Effector memory CD4-positive, alpha-beta T cell (primary cell): Measurements from ENCODE around the gene IL1RAPL1.

Experiments used
- DNase-seq, 3 donors: peaks; one replicate each; pipeline ENCODE4 v3.0.0-alpha.2; 2020
- H3K27ac ChIP-seq: 2 replicates; pipeline ENCODE4 v1.7.0; 2013; ENCODE audit warnings: mild to moderate bottlenecking, low read length, moderate library complexity; ENCODE audit not compliant: insufficient read depth, poor library complexity, severe bottlenecking
- H3K27me3 ChIP-seq: replicated peaks from 2 replicates; pipeline ENCODE4 v1.7.0; 2013; ENCODE audit warnings: mild to moderate bottlenecking, low read length; ENCODE audit not compliant: insufficient read depth, control insufficient read depth, poor library complexity, severe bottlenecking
- H3K36me3 ChIP-seq: 2 replicates; pipeline ENCODE4 v1.7.0; 2013; ENCODE audit warnings: mild to moderate bottlenecking, low read length, moderate library complexity; ENCODE audit not compliant: control insufficient read depth, insufficient read depth
- H3K4me1 ChIP-seq: 2 replicates; pipeline ENCODE4 v1.7.0; 2013; ENCODE audit warnings: low read length, mild to moderate bottlenecking; ENCODE audit not compliant: control insufficient read depth, insufficient read depth, poor library complexity, severe bottlenecking
- H3K4me3 ChIP-seq: 2 replicates; pipeline ENCODE4 v1.7.0; 2013; ENCODE audit warnings: low read length, low read depth, mild to moderate bottlenecking; ENCODE audit not compliant: insufficient read depth, poor library complexity, severe bottlenecking
- H3K9me3 ChIP-seq: 2 replicates; pipeline ENCODE4 v1.7.0; 2013; ENCODE audit warnings: mild to moderate bottlenecking, low read length, moderate library complexity; ENCODE audit not compliant: control insufficient read depth

The IL1RAPL1 gene

DNA sequence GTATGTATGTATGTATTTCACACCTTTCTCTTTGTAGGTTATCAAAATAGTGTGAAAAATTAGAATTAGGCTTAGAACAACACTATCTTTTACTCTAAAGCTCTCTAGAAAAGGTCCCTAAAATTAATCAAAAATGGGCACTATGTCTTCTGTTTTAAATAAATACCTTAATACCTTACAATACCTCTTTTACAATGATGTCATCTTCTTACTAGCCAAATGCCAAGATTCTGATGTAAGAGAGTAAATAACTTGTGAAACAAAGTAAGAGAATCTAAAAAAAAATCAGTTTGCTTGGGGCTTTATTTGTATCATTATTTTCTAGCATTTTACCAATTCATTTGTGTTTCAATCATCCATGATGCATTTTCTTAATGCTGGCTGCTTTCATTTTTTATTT lies 1225.9 kb downstream of the IL1RAPL1 start:
- Histone ChIP-seq H3K36me3 (no peaks in the 10 kb centered on the region), H3K27me3 (no peaks in the 10 kb centered on the region), H3K9me3 (no peaks in the 10 kb centered on the region), H3K4me3 (no peak overlapping the region), H3K4me1 (no peaks in the 10 kb centered on the region), H3K27ac (no peak overlapping the region)
- DNase-seq: no peak

- Histone ChIP-seq H3K9me3 (no peaks in the 10 kb centered on the region), H3K27ac (no peak overlapping the region), H3K4me1 (no peaks in the 10 kb centered on the region), H3K36me3 (no peaks in the 10 kb centered on the region), H3K4me3 (no peak overlapping the region), H3K27me3 (no peaks in the 10 kb centered on the region)
- DNase-seq: no peak
These were observed 1237.1 kb downstream of the IL1RAPL1 start for GRCh38 chrX:29824176-29824906.

- no peaks in the 10 kb centered on the region for H3K9me3 ChIP-seq
- H3K27ac ChIP-seq: no peak overlapping the region
- DNase-seq: no peak
- no peaks in the 10 kb centered on the region for H3K36me3 ChIP-seq
- no peak overlapping the region for H3K4me3 ChIP-seq
- no peaks in the 10 kb centered on the region for H3K27me3 ChIP-seq
- H3K4me1 ChIP-seq: no peaks in the 10 kb centered on the region
These were observed 1239.5 kb downstream of the IL1RAPL1 start for GRCh38 chrX:29826742-29827141.

GRCh38 chrX:29834311-29834710 lies 1247.1 kb downstream of the IL1RAPL1 start:
- no peak for DNase-seq
- no peaks in the 10 kb centered on the region for H3K27me3 ChIP-seq
- H3K27ac ChIP-seq: no peak overlapping the region
- no peaks in the 10 kb centered on the region for H3K9me3 ChIP-seq
- no peaks in the 10 kb centered on the region for H3K36me3 ChIP-seq
- H3K4me1 ChIP-seq: no peaks in the 10 kb centered on the region
- no peak overlapping the region for H3K4me3 ChIP-seq

GRCh38 chrX:29834764-29835163 lies 1247.5 kb downstream of the IL1RAPL1 start:
- no peaks in the 10 kb centered on the region for H3K27me3 ChIP-seq
- no peaks in the 10 kb centered on the region for H3K4me1 ChIP-seq
- no peak overlapping the region for H3K4me3 ChIP-seq
- H3K9me3 ChIP-seq: no peaks in the 10 kb centered on the region
- no peak for DNase-seq
- H3K36me3 ChIP-seq: no peaks in the 10 kb centered on the region
- H3K27ac ChIP-seq: no peak overlapping the region

DNA sequence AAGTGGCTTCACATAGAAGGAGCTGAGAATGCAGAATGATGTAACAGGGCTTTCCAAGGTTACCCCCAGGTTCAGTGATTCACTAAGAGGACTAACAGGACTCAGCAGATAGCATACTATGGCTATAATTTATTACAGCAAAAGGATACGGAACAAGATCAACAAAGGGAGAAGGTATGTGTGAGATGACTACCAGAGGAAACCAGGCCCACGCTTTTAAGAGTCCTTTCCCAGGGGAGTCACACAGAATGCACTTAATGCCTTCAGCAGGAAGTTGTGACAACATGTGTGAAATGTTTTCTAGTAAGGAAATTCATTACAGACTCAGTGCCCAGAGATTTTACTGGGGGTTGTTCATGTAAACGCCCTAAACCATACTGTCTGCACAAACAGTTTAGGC lies 1254.5 kb downstream of the IL1RAPL1 start:
- H3K4me1 ChIP-seq: no peaks in the 10 kb centered on the region
- H3K27ac ChIP-seq: no peak overlapping the region
- H3K4me3 ChIP-seq: no peak overlapping the region
- no peak for DNase-seq
- H3K36me3 ChIP-seq: no peaks in the 10 kb centered on the region
- H3K27me3 ChIP-seq: no peaks in the 10 kb centered on the region
- H3K9me3 ChIP-seq: no peaks in the 10 kb centered on the region

- Histone ChIP-seq H3K4me3 (no peak overlapping the region), H3K36me3 (no peaks in the 10 kb centered on the region), H3K9me3 (no peaks in the 10 kb centered on the region), H3K27me3 (no peaks in the 10 kb centered on the region), H3K4me1 (no peaks in the 10 kb centered on the region), H3K27ac (no peak overlapping the region)
- no peak for DNase-seq
These were observed 1255.3 kb downstream of the IL1RAPL1 start for GRCh38 chrX:29842552-29842951.

DNA sequence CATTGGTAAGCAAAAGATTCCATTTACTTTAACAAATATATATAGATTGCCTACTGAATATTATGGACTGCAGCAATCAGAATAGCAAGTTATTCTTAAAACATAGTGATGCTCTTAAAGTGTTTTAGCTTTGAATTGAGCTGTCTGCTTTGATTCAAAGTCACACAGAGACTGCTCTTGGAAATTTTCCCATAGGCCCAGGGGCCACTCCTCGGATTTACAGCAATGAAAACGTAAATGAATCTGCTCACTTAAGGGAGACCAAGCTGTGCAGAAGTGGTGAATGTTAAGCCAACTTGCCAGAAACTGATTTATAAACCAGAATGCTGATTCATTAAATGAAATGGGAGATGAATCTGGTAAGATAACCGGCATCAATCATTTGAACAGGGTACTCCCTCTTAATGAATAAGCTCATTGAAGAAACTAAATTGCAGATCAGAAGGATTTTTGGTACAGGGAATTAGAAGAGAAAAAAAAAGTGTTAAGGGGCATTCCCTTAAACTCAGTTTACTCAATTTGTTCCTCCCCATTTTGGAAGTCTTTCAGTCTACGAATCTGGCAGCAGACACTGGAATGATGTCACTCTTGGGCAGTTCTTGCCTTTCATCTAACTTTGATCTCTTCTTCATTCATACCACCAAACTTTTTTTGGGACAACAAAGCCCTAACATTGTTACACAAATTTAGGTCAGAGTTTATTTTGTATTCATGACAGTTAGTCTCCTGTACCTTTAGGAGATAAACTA lies 1264.8 kb downstream of the IL1RAPL1 start:
- Histone ChIP-seq H3K27ac (no peak overlapping the region), H3K4me1 (no peaks in the 10 kb centered on the region), H3K27me3 (no peaks in the 10 kb centered on the region), H3K9me3 (no peaks in the 10 kb centered on the region), H3K4me3 (no peak overlapping the region), H3K36me3 (no peaks in the 10 kb centered on the region)
- DNase-seq: no peak

GRCh38 chrX:29852767-29853166 lies 1265.5 kb downstream of the IL1RAPL1 start:
- no peaks in the 10 kb centered on the region for H3K27me3 ChIP-seq
- no peaks in the 10 kb centered on the region for H3K9me3 ChIP-seq
- H3K27ac ChIP-seq: no peak overlapping the region
- DNase-seq: no peak
- H3K36me3 ChIP-seq: no peaks in the 10 kb centered on the region
- no peak overlapping the region for H3K4me3 ChIP-seq
- no peaks in the 10 kb centered on the region for H3K4me1 ChIP-seq

- H3K4me3 ChIP-seq: no peak overlapping the region
- no peaks in the 10 kb centered on the region for H3K27me3 ChIP-seq
- no peaks in the 10 kb centered on the region for H3K36me3 ChIP-seq
- DNase-seq: no peak
- no peaks in the 10 kb centered on the region for H3K4me1 ChIP-seq
- H3K9me3 ChIP-seq: no peaks in the 10 kb centered on the region
- H3K27ac ChIP-seq: no peak overlapping the region
These were observed 1271.5 kb downstream of the IL1RAPL1 start for GRCh38 chrX:29858714-29859113.
